Mucosa of gallbladder (tissue), 1 donor: ENCODE measurements around the gene PMP22. TPM values are rescaled to one million over a fixed set of nuclear protein-coding genes. Genes with fewer than 3 reads are reported as not detected.

Experiments used
- DNase-seq: peaks from one replicate; pipeline ENCODE4 v3.0.0-alpha.2; 2020; ENCODE audit warnings: low spot score
- total RNA-seq: library from RNA; stranded (reverse); gene quantifications from one replicate; pipeline ENCODE4 v1.2.1, GENCODE V29; 2021
- donor health status: DM: no; HTN: no; CAD: no.

The PMP22 gene
- 61.4 TPM for total RNA-seq

GRCh38 chr17:15265131-15265530 is at the start of gene PMP22:
TSS of gene PMP22 (minus strand) at chr17:15265326. CDS start at chr17:15260727, 4,599 bp downstream.
- peak; percentile 43 for DNase-seq

DNA sequence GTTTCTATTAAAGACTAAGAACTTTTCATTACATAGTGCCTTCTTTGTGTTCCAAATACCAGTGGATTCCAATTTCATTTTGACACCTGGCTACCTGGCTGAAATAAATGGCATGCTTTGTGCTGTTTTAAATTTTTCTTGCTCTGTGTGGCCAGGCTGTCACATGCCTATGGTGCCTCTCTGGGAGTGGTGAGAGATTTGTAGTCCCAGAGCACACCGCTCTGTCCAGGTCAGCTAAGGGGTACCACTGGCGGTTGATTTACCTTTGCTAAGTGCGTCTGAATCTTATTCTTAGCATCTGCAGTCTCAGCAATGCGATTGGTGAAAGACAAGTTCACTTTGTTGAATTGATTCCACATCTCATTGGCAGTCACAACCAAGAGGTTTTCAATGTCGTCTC is 46.9 kb upstream of the PMP22 start:
- DNase-seq, result no peak

DNA sequence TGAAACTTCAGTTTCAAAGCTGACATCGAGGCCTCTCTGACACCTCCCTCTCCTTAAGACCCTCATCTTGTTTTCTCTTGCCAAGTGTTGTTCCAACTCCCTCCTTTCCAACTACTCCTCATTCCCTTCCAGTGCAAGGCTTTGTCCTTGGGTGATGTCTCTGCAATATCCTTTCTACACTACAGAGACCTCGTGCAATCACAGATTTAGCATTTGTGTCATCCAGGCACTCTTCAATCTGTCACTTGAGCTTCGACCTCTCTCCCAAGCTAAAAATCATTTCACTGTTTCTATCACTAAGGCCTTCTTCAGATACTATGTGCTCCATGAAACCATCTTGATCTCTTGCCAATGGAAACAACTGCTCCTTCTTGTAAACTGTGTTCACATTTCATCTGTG is 44.7 kb upstream of the PMP22 start:
- no peak for DNase-seq

DNA sequence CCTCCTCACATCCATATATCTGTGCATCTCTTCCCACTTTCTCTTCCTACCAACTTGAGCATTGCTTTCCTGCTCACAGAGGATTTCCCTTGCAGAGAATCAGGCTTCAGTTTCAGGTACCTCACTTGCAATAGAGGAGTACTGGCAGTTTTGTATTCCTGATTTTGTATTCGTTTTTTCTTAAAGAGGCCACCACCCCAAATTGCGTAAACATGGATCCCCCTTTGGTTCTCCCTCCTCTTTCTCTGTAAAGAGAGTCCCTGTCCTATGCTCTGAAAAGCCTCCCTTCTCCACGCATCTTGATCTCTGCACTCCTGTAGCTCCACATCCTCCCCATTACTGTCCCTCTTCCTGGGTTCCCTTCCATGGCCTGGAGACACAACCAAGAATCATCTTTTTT is 44.1 kb upstream of the PMP22 start:
- DNase-seq, result no peak

DNA sequence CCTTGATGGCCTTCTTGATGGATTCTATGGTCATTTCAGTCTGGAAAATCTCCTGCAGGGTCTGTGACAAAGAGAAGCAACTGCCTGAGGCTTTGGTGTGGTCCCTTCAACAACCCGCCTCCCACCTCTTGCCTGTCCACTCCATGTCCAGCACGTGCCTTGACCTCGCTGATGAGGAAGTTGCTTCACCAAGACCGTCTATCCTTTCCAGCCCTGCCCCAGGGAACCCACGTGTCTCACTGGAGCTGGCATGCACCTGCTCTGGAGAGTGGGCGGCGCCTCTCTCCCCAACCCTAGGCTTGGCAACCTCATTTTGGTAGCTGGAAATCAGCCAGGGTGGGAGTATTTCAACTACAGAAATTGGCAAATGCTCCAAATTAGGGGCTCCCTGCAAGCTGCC is 43.6 kb upstream of the PMP22 start:
- DNase-seq, result no peak

DNA sequence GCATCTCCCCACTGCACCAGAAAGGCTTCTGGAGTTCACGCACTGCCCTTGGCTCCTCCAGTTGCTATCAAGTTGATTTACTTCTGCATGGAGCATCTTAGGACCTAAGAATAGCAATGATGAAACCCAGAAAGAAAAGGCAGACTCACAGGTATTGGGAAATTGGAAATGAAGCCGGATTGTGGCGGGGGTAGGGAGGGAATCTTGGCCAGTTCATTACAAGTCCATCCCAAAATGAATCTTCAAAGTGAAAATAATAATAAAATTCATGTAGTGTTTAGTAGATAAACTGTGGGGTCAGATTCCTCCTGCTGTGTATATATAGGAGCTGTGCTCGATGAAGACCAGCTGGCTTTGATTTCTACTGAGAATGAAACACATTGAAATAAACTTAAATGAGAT is 42.6 kb upstream of the PMP22 start:
- no peak for DNase-seq

DNA sequence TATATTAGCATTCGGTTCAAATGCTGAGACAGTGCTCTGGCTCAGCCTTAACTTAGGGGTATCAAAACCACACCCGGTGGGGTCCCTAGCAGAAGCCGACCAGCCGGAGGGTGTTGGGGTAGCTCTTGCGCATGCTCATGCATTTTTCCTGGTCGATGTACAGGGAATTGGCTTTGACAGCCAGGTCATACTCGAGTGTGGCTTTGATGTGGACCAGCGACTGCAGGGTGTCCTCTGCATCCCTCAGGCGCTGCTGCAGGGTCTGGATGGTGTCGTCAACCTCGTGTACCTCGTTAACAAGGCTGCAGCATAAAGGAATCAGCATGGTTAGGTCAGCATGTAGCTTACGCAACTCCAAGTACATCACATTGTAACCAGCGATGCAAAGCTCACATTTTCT is 38.7 kb upstream of the PMP22 start:
- no peak for DNase-seq

DNA sequence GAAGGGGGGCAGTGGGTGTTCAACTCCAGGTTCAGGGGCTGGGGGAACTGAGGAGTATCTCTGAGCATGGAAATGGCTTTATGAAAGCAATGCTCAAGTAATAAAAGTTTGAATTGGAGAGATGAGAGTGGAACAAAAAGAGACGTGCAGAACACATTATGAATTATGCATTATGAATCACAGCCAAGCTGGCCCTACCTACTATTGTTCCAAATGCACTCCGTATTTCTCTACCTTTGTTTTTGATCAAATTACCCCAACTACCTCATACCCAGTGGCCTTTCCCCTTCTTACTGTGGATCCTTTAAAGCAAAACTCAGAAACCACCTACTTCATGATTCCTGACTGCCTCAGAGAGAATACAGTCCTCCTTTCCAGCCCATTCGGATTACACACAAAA is 38.1 kb upstream of the PMP22 start:
- DNase-seq, result no peak

- no peak for DNase-seq
Observed at GRCh38 chr17:15301845-15302244, 36.7 kb upstream of the PMP22 start.

- DNase-seq, result no peak
Observed at GRCh38 chr17:15298176-15298575, 33.0 kb upstream of the PMP22 start.

- no peak for DNase-seq
Observed at GRCh38 chr17:15293558-15293957, 28.4 kb upstream of the PMP22 start.

DNA sequence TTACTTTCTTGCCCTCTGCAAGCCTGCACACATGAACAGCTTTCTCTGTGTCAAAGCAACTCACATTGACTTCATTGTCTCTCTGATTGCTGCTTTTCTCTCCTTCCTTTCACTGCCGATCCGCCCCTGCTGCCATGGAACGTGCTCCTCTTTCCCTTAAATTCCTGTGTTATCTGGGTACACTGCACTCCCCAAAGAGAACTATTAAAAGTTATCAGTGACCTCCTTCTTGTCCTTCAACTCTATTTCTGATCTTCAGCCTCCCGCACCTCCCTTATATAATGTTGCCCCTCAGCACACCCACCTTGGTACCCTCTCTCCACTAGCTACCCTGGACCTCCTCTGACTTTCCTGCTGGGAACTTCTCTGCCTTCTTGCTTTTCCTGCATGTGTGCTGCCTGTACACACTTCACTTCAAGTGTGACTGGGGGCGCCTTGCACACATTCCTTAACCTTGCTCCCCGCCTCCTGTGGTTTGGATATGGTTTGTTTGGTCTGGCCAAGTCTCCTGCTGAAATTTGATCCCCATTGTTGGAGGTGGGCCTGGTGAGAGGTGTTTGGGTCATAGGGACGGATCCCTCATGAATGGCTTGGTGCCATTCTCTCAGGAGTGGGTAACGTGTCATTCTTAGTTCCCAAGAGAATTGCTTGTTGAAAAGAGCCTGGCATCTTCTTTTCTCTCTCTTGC is 26.7 kb upstream of the PMP22 start:
- no peak for DNase-seq

DNA sequence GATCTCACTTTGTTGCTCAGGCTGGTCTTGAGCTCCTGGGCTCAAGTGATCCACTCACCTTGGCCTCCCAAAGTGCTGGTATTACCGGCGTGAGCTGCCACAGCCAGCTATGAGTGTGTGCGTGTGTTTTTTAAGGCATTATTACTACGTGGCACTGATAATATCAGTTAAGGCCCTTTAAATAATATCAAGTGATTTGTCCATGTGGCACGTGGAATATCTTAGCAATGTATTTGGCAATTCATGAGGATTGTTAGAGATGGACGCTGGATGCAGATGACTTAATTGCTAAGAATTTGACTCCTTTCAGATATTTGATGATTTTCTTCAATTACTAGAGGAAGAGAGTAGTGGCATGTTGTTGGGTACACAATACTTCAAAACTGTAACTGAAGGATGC is 25.5 kb upstream of the PMP22 start:
- no peak for DNase-seq

DNA sequence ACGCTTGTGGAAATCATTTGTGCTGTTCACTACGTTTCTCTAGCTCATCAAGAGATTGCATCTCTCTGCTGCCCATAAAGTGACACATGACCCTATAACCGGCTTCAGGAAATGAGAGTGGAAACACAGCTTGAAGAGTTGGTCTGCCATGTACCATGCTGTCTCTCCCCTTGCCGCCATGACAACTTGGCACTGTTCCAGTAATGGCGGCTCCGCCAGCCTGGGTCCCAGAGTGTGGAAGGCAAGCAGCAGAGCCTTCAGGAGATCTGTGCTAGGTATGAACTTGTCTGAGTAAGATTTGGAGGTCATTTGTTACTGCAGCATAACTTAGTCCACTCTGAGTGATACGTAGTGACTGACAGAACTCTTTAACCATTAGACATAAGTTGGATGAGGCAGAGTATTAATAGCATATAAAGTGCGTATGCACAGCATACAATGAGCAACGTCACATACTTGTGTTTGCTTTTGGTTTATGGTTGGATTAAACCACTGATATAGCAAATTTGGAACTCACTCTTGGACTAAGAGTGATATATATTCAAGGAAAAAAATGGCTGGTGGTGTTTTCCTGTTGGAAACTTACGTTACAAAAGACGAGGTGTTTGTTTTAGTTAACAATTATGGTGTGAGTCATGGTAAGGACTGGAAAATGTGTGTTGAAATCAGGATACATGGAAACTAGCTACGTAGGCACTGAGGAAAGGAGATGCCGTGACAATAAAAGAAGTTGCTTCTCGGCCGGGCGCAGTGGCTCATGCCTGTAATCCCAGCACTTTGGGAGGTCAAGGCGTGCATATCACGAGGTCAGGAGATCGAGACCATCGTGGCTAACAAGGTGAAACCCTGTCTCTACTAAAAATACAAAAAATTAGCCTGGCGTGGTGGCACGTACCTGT is 24.4 kb upstream of the PMP22 start:
- no peak for DNase-seq

DNA sequence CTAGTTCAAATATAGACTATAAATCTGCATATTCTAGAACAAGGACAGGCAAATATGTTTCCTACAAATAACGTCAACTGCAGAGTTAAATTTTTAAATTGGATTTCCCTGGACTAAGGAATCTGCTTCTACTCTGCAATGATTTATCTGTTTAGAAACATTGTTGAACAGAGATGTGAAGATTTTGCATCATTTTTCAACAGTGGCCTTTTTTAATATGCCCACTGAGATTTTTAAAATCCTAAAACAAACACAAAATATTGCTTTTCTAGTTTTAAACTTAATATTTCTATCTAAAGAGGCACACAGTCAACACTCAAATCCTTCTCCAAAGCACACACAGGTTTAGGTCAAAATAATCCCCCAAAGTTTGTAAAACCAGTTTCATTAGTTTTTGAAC is 23.7 kb upstream of the PMP22 start:
- DNase-seq, result no peak

GRCh38 chr17:15287538-15288267 is 22.6 kb upstream of the PMP22 start:
- no peak for DNase-seq

DNA sequence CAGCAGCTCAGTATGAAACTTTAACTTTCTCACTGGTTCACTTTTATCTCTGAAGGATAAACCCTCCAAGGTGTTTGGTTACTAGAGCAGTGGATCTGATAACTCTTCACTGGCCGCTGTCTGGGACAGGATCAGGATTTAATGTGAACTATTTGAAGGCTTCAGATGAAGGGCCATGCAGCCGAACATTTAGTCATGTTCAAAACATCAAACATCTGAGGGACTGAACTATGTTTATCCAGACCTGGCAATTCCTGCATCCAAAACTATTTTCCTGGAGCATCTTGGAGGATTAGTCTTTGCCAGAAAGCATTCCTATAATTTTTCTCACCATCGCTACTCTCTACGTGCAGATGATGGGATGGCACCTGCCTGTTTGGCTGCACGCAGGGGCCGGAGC is 20.3 kb upstream of the PMP22 start:
- no peak for DNase-seq

- no peak for DNase-seq
Observed at GRCh38 chr17:15284537-15284936, 19.4 kb upstream of the PMP22 start.

DNA sequence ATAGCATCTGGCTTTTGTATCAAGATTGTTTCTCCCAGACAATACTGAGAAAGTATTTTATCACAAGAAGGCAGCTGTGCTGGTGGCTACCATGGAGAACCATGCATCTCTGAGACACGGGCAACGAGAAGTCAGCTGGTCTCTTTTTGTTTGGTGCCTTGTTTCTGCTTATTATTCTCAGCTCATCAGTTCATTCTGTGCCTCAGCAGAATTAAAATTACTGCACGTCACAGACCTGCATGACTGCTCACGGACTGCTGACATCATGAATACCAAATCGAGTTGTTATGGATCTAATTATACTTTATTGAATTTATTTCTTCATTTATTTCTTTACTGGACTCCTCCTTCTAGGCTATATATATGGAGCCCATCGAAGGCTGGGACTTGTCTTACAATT is 19.0 kb upstream of the PMP22 start:
- no peak for DNase-seq

- no peak for DNase-seq
Observed at GRCh38 chr17:15281909-15282308, 16.8 kb upstream of the PMP22 start.

GRCh38 chr17:15278924-15279477 is 13.9 kb upstream of the PMP22 start:
- DNase-seq, result no peak

GRCh38 chr17:15278380-15278779 is 13.3 kb upstream of the PMP22 start:
- no peak for DNase-seq
